Urinary bladder (tissue), 4 donors: ENCODE data around the gene CALR. TPM values are rescaled to one million over a fixed set of nuclear protein-coding genes. Genes with fewer than 3 reads are reported as not detected.
"Not testable (repeated sequence)": the region's sequence is repeated elsewhere in the genome, so short reads cannot be mapped to it uniquely, and the experiment has no call there.

Experiments
- DNase-seq: peaks from one replicate; pipeline ENCODE4 v3.0.0-alpha.2; 2015; ENCODE audit errors: extremely low spot score
- H3K27ac ChIP-seq: one replicate; pipeline ENCODE4 v1.5.1; 2013; ENCODE audit warnings: low read depth, mild to moderate bottlenecking, moderate library complexity
- H3K36me3 ChIP-seq: one replicate; pipeline ENCODE4 v1.6.1; 2013; ENCODE audit warnings: mild to moderate bottlenecking, moderate library complexity; ENCODE audit not compliant: insufficient read depth
- H3K4me1 ChIP-seq: one replicate; pipeline ENCODE4 v1.6.1; 2013; ENCODE audit warnings: mild to moderate bottlenecking, moderate library complexity; ENCODE audit not compliant: insufficient read depth
- H3K4me3 ChIP-seq: one replicate; pipeline ENCODE4 v1.5.1; 2013; ENCODE audit warnings: low read depth, low read length
- WGBS: extraction: QIAGEN DNeasy Blood & Tissue Kit; methylation state at CpG from one replicate; pipeline ENCODE4 v1.1.7; 2013; 5-methylcytosine and 5-hydroxymethylcytosine counted together
- polyA plus RNA-seq: library from polyadenylated mRNA; stranded (reverse); fragments of 200-250 nt; gene quantifications from one replicate; pipeline ENCODE4 v1.2.3, GENCODE V29; 2013
- total RNA-seq: library from RNA; depleted of rRNA; stranded (reverse); fragments of >200 nt; gene quantifications from one replicate; pipeline ENCODE4 v1.2.3, GENCODE V29; 2014
- donor health status: healthy with polysubstance abuse.
- donor health status: healthy.

Gene CALR
- 350 TPM for total RNA-seq
- 366 TPM for polyA plus RNA-seq

- Histone ChIP-seq H3K4me1 (peaks cover 3% of the 10 kb centered on the region), H3K27ac (peak within 1 kb of the TSS; percentile 85), H3K4me3 (peak within 1 kb of the TSS; percentile 80), H3K36me3 (peaks cover 2% of the 10 kb centered on the region)
- under 1% methylated on average over 63 of the region's 63 CpGs for WGBS
- DNase-seq = peak; percentile 99
Observed at GRCh38 chr19:12937927-12938778, at the start of gene CALR. Gene CALR (plus strand): TSS chr19:12938609. CDS start chr19:12938680, 71 bp downstream.

- not testable (repeated sequence) for DNase-seq, H3K4me3 ChIP-seq, H3K36me3 ChIP-seq, H3K4me1 ChIP-seq
- H3K27ac ChIP-seq = peak overlapping the region; percentile 12
- 29% methylated on average over 10 of the region's 10 CpGs for WGBS
Observed at GRCh38 chr19:12890299-12890786, 48.1 kb upstream of the CALR start.

GRCh38 chr19:12890787-12891552 lies 47.4 kb upstream of the CALR start, which contains the start of gene GCDH:
Gene GCDH (plus strand): TSS chr19:12891160. CDS start chr19:12891305, 145 bp downstream.
- no peaks in the 10 kb centered on the region for H3K36me3 ChIP-seq
- H3K27ac ChIP-seq = peak within 1 kb of the TSS; percentile 12
- peak; percentile 97 for DNase-seq
- H3K4me3 ChIP-seq = peak within 1 kb of the TSS; percentile 67
- no peaks in the 10 kb centered on the region for H3K4me1 ChIP-seq
- WGBS = under 1% methylated on average over 49 of the region's 49 CpGs

GRCh38 chr19:12891553-12892021 lies 46.8 kb upstream of the CALR start:
- Histone ChIP-seq H3K36me3 (no peaks in the 10 kb centered on the region), H3K4me3 (peak overlapping the region; percentile 67), H3K27ac (no peak overlapping the region), H3K4me1 (no peaks in the 10 kb centered on the region)
- 6% methylated on average over 26 of the region's 26 CpGs for WGBS
- DNase-seq = no peak

GRCh38 chr19:12893582-12893981 lies 44.8 kb upstream of the CALR start:
- DNase-seq = no peak
- Histone ChIP-seq H3K4me1 (no peaks in the 10 kb centered on the region), H3K36me3 (no peaks in the 10 kb centered on the region), H3K4me3 (no peak overlapping the region), H3K27ac (no peak overlapping the region)
- 90% methylated on average over 5 of the region's 5 CpGs for WGBS

- Histone ChIP-seq H3K4me1 (no peaks in the 10 kb centered on the region), H3K4me3 (no peak overlapping the region), H3K27ac (no peak overlapping the region), H3K36me3 (no peaks in the 10 kb centered on the region)
- WGBS = 95% methylated on average over 17 of the region's 17 CpGs
- DNase-seq = no peak
Observed at GRCh38 chr19:12896460-12896859, 41.9 kb upstream of the CALR start.

GRCh38 chr19:12899891-12900518 lies 38.4 kb upstream of the CALR start:
- 90% methylated on average over 10 of the region's 10 CpGs for WGBS
- no peaks in the 10 kb centered on the region for H3K4me1 ChIP-seq
- no peak overlapping the region for H3K27ac ChIP-seq
- H3K4me3 ChIP-seq = no peak overlapping the region
- H3K36me3 ChIP-seq = no peaks in the 10 kb centered on the region
- no peak for DNase-seq

- DNase-seq = no peak
- no peaks in the 10 kb centered on the region for H3K4me1 ChIP-seq
- H3K27ac ChIP-seq = no peak overlapping the region
- WGBS = 79% methylated on average over 9 of the region's 9 CpGs
- no peak overlapping the region for H3K4me3 ChIP-seq
- H3K36me3 ChIP-seq = no peaks in the 10 kb centered on the region
Observed at GRCh38 chr19:12907166-12907565, 31.2 kb upstream of the CALR start.

GRCh38 chr19:12912571-12912970 lies 25.8 kb upstream of the CALR start:
- 32% methylated on average over 4 of the region's 4 CpGs for WGBS
- no peak for DNase-seq
- H3K4me3 ChIP-seq = no peak overlapping the region
- H3K36me3 ChIP-seq = no peaks in the 10 kb centered on the region
- H3K4me1 ChIP-seq = no peaks in the 10 kb centered on the region
- no peak overlapping the region for H3K27ac ChIP-seq

GRCh38 chr19:12913011-12913561 lies 25.3 kb upstream of the CALR start:
- DNase-seq = peak; percentile 69
- WGBS = 4% methylated on average over 22 of the region's 22 CpGs
- H3K36me3 ChIP-seq = no peaks in the 10 kb centered on the region
- H3K27ac ChIP-seq = peak overlapping the region; percentile 34
- no peak overlapping the region for H3K4me3 ChIP-seq
- no peaks in the 10 kb centered on the region for H3K4me1 ChIP-seq

GRCh38 chr19:12913851-12914690 lies 24.3 kb upstream of the CALR start:
- Histone ChIP-seq H3K4me3 (no peak overlapping the region), H3K36me3 (no peaks in the 10 kb centered on the region), H3K27ac (peak overlapping the region; percentile 11), H3K4me1 (no peaks in the 10 kb centered on the region)
- 45% methylated on average over 12 of the region's 12 CpGs for WGBS
- no peak for DNase-seq

GRCh38 chr19:12915860-12916259 lies 22.5 kb upstream of the CALR start:
- not testable (repeated sequence) for DNase-seq, H3K36me3 ChIP-seq, H3K27ac ChIP-seq, H3K4me1 ChIP-seq, H3K4me3 ChIP-seq
- WGBS = 89% methylated on average over 4 of the region's 4 CpGs
